WTC11 (cell line): ENCODE measurements around the gene TACO1. TPM values are rescaled to one million over a fixed set of nuclear protein-coding genes. Genes with fewer than 3 reads are reported as not detected.
A peak's percentile ranks its signal among the peaks of the same experiment; 100 is the strongest.

ENCODE experiments used
- ATAC-seq: fragments of 200-7000 bp; cut with Tn5 transposase; 2 replicates; pipeline ENCODE4 v1.10.0; 2021; ENCODE audit warnings: mild to moderate bottlenecking, moderate library complexity
- CTCF ChIA-PET: fragments of 300-600 bp; sonication (Branson Sonifier 250); formaldehyde crosslinking; loops from one replicate; lab custom pipeline; 2021; ENCODE audit warnings: antibody characterized with exemption; lab: Charles Lee
- POLR2A ChIA-PET: fragments of 350-600 bp; sonication (Branson Sonifier 250); formaldehyde crosslinking; loops from one replicate; lab custom pipeline; 2021; ENCODE audit warnings: antibody characterized with exemption; lab: Charles Lee
- DNase-seq: peaks from one replicate; pipeline ENCODE4 v3.0.0; 2021; ENCODE audit warnings: low spot score
- H3K27ac Mint-ChIP-seq: 2 replicates; pipeline ENCODE4 v1.8.0; 2021; ENCODE audit warnings: mixed read lengths
- H3K27me3 Mint-ChIP-seq: 2 replicates; pipeline ENCODE4 v1.8.0; 2021; ENCODE audit warnings: low read depth, mild to moderate bottlenecking, moderate library complexity, mixed read lengths
- H3K36me3 Mint-ChIP-seq: 2 replicates; pipeline ENCODE4 v1.8.0; 2021; ENCODE audit warnings: mixed read lengths
- H3K4me1 Mint-ChIP-seq: 2 replicates; pipeline ENCODE4 v1.8.0; 2022; ENCODE audit warnings: mixed read lengths
- H3K4me3 Mint-ChIP-seq: 2 replicates; pipeline ENCODE4 v1.8.0; 2021; ENCODE audit warnings: mild to moderate bottlenecking, moderate library complexity, mixed read lengths
- H3K9me3 Mint-ChIP-seq: 2 replicates; pipeline ENCODE4 v1.8.0; 2021; ENCODE audit warnings: mixed read lengths
- ELF4 ChIP-seq: sonication (generic); formaldehyde crosslinking; IDR thresholded peaks from 2 replicates; pipeline ENCODE4 v1.8.1; 2022; ENCODE audit warnings: low read depth, mild to moderate bottlenecking, moderate library complexity, missing genetic modification reagents
- ERG ChIP-seq: fragments of 250-450 bp; sonication (Bioruptor Pico); IDR thresholded peaks from 2 replicates; pipeline ENCODE4 v1.8.0; 2021; ENCODE audit warnings: mild to moderate bottlenecking
- IRF2 ChIP-seq: sonication (generic); formaldehyde crosslinking; IDR thresholded peaks from 2 replicates; pipeline ENCODE4 v1.8.0; 2022; ENCODE audit warnings: low read depth, missing genetic modification reagents, borderline replicate concordance
- MYBL2 ChIP-seq: sonication (generic); formaldehyde crosslinking; IDR thresholded peaks from 2 replicates; pipeline ENCODE4 v1.8.1; 2023; ENCODE audit warnings: mild to moderate bottlenecking, moderate library complexity, missing genetic modification reagents
- NFATC4 ChIP-seq: fragments of 250-450 bp; sonication (Bioruptor Pico); IDR thresholded peaks from 2 replicates; pipeline ENCODE4 v1.9.0; 2021; ENCODE audit warnings: mild to moderate bottlenecking
- NR3C1 ChIP-seq: sonication (generic); formaldehyde crosslinking; conservative IDR thresholded peaks from 2 replicates; pipeline ENCODE4 v1.8.1; 2023; ENCODE audit warnings: low read depth, mild to moderate bottlenecking, missing genetic modification reagents
- OVOL2 ChIP-seq: fragments of 250-450 bp; sonication (Bioruptor Pico); IDR thresholded peaks from 2 replicates; pipeline ENCODE4 v1.9.0; 2021; ENCODE audit warnings: mild to moderate bottlenecking, borderline replicate concordance
- PRRX2 ChIP-seq: fragments of 250-450 bp; sonication (Bioruptor Pico); IDR thresholded peaks from 2 replicates; pipeline ENCODE4 v1.8.0; 2021; ENCODE audit warnings: mild to moderate bottlenecking
- RORB ChIP-seq: fragments of 250-450 bp; sonication (Bioruptor Pico); IDR thresholded peaks from 2 replicates; pipeline ENCODE4 v1.9.0; 2021; ENCODE audit warnings: mild to moderate bottlenecking
- STAT6 ChIP-seq: sonication (generic); formaldehyde crosslinking; conservative IDR thresholded peaks from 2 replicates; pipeline ENCODE4 v1.8.1; 2023; ENCODE audit warnings: mild to moderate bottlenecking, low read depth, missing genetic modification reagents, moderate library complexity
- ZNF219 ChIP-seq: sonication (generic); formaldehyde crosslinking; IDR thresholded peaks from 2 replicates; pipeline ENCODE4 v1.8.0; 2023; ENCODE audit warnings: missing genetic modification reagents, mild to moderate bottlenecking, borderline replicate concordance
- ZNF232 ChIP-seq: sonication (generic); formaldehyde crosslinking; IDR thresholded peaks from 2 replicates; pipeline ENCODE4 v1.8.0; 2022; ENCODE audit warnings: mild to moderate bottlenecking, missing genetic modification reagents
- ZNF263 ChIP-seq: sonication (generic); formaldehyde crosslinking; IDR thresholded peaks from 2 replicates; pipeline ENCODE4 v1.8.1; 2022; ENCODE audit warnings: low read depth, mild to moderate bottlenecking, moderate library complexity, missing genetic modification reagents
- total RNA-seq: library from RNA; stranded (reverse); gene quantifications from 3 replicates; pipeline ENCODE4 v1.2.3, GENCODE V29; 2021
- TF ChIP-seq, protein P1 (sequence below): sonication (generic); formaldehyde crosslinking; IDR thresholded peaks from 2 replicates; pipeline ENCODE4 v1.8.1; 2023; ENCODE audit warnings: mild to moderate bottlenecking, missing genetic modification reagents, borderline replicate concordance
- TF ChIP-seq, protein P2 (sequence below): sonication (generic); formaldehyde crosslinking; conservative IDR thresholded peaks from 2 replicates; pipeline ENCODE4 v1.8.1; 2022; ENCODE audit warnings: mild to moderate bottlenecking, missing genetic modification reagents
- TF ChIP-seq, protein P3 (sequence below): sonication (generic); formaldehyde crosslinking; IDR thresholded peaks from 2 replicates; pipeline ENCODE4 v1.8.1; 2022; ENCODE audit warnings: missing genetic modification reagents, borderline replicate concordance
- TF ChIP-seq, protein P4 (sequence below): sonication (generic); formaldehyde crosslinking; IDR thresholded peaks from 2 replicates; pipeline ENCODE4 v1.8.0; 2022; ENCODE audit warnings: mild to moderate bottlenecking, missing genetic modification reagents

The TACO1 gene
- total RNA-seq, 1 experiment from 2014 or later = 26.9 TPM

- Mint-ChIP-seq H3K27me3 (no peaks in the 10 kb centered on the region), H3K27ac (no peak overlapping the region), H3K4me3 (no peak overlapping the region), H3K9me3 (no peaks in the 10 kb centered on the region), H3K36me3 (peaks cover 22% of the 10 kb centered on the region), H3K4me1 (no peaks in the 10 kb centered on the region)
- ChIA-PET CTCF (interaction anchor here (0.6 to 4.3 kb wide), 43 partner anchors 8 to 193 kb away, joined by 3 to 104 read pairs (median 5); partner anchors contain the start of genes ACE, DCAF7, KCNH6 and MAP3K3), POLR2A (no interaction called here)
- ATAC-seq (peak; percentile 46), DNase-seq (no peak)
- TF ChIP-seq IRF2 (CRISPR knock-in tag) = no peak
- TF ChIP-seq STAT6 (CRISPR knock-in tag) = no peak
- TF ChIP-seq NR3C1 (CRISPR knock-in tag) = no peak
- TF ChIP-seq ZNF232 (CRISPR knock-in tag) = no peak
- TF ChIP-seq RORB = no peak
- TF ChIP-seq NFATC4 = no peak
- TF ChIP-seq, protein P1, sequence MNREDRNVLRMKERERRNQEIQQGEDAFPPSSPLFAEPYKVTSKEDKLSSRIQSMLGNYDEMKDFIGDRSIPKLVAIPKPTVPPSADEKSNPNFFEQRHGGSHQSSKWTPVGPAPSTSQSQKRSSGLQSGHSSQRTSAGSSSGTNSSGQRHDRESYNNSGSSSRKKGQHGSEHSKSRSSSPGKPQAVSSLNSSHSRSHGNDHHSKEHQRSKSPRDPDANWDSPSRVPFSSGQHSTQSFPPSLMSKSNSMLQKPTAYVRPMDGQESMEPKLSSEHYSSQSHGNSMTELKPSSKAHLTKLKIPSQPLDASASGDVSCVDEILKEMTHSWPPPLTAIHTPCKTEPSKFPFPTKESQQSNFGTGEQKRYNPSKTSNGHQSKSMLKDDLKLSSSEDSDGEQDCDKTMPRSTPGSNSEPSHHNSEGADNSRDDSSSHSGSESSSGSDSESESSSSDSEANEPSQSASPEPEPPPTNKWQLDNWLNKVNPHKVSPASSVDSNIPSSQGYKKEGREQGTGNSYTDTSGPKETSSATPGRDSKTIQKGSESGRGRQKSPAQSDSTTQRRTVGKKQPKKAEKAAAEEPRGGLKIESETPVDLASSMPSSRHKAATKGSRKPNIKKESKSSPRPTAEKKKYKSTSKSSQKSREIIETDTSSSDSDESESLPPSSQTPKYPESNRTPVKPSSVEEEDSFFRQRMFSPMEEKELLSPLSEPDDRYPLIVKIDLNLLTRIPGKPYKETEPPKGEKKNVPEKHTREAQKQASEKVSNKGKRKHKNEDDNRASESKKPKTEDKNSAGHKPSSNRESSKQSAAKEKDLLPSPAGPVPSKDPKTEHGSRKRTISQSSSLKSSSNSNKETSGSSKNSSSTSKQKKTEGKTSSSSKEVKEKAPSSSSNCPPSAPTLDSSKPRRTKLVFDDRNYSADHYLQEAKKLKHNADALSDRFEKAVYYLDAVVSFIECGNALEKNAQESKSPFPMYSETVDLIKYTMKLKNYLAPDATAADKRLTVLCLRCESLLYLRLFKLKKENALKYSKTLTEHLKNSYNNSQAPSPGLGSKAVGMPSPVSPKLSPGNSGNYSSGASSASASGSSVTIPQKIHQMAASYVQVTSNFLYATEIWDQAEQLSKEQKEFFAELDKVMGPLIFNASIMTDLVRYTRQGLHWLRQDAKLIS (CRISPR knock-in tag) = no peak
- no peak for TF ChIP-seq ZNF219
- TF ChIP-seq ERG (CRISPR knock-in tag) = no peak
- TF ChIP-seq MYBL2 (CRISPR knock-in tag) = no peak
- TF ChIP-seq PRRX2 (CRISPR knock-in tag) = no peak
- TF ChIP-seq, protein P2, sequence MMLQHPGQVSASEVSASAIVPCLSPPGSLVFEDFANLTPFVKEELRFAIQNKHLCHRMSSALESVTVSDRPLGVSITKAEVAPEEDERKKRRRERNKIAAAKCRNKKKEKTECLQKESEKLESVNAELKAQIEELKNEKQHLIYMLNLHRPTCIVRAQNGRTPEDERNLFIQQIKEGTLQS (CRISPR knock-in tag) = no peak
- TF ChIP-seq, protein P3, sequence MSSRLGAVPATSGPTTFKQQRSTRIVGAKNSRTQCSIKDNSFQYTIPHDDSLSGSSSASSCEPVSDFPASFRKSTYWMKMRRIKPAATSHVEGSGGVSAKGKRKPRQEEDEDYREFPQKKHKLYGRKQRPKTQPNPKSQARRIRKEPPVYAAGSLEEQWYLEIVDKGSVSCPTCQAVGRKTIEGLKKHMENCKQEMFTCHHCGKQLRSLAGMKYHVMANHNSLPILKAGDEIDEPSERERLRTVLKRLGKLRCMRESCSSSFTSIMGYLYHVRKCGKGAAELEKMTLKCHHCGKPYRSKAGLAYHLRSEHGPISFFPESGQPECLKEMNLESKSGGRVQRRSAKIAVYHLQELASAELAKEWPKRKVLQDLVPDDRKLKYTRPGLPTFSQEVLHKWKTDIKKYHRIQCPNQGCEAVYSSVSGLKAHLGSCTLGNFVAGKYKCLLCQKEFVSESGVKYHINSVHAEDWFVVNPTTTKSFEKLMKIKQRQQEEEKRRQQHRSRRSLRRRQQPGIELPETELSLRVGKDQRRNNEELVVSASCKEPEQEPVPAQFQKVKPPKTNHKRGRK (CRISPR knock-in tag) = no peak
- no peak for TF ChIP-seq ELF4 (CRISPR knock-in tag)
- TF ChIP-seq ZNF263 (CRISPR knock-in tag) = no peak
- TF ChIP-seq, protein P4, sequence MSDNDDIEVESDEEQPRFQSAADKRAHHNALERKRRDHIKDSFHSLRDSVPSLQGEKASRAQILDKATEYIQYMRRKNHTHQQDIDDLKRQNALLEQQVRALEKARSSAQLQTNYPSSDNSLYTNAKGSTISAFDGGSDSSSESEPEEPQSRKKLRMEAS (CRISPR knock-in tag) = no peak
- TF ChIP-seq OVOL2 = no peak
Observed at GRCh38 chr17:63611354-63611753, 10.7 kb downstream of the TACO1 start.
